ENCODE measurements around the gene TGFB1I1.
"Not testable (repeated sequence)": the region's sequence is repeated elsewhere in the genome, so short reads cannot be mapped to it uniquely, and the experiment has no call there.

TGFB1I1 gene

GRCh38 chr16:31517800-31518402 lies 45.9 kb downstream of the TGFB1I1 start:
- no peak for DNase-seq (ENCODE audit: low spot score)

GRCh38 chr16:31519759-31520431 lies 47.9 kb downstream of the TGFB1I1 start:
- no peak for DNase-seq (ENCODE audit: low spot score)

- DNase-seq (ENCODE audit: low spot score): no peak
Observed at GRCh38 chr16:31521368-31521767, 49.4 kb downstream of the TGFB1I1 start.

GRCh38 chr16:31522071-31522470 lies 50.1 kb downstream of the TGFB1I1 start:
- DNase-seq (ENCODE audit: low spot score): no peak

- DNase-seq (ENCODE audit: low spot score): not testable (repeated sequence)
Observed at GRCh38 chr16:31523768-31524167, 51.8 kb downstream of the TGFB1I1 start.

GRCh38 chr16:31525113-31525512 lies 53.2 kb downstream of the TGFB1I1 start:
- DNase-seq (ENCODE audit: low spot score): no peak
